GM19240 (cell line): ENCODE data around the gene SEL1L2.
"Not testable (repeated sequence)": the region's sequence is repeated elsewhere in the genome, so short reads cannot be mapped to it uniquely, and the experiment has no call there.

Experiments
- DNase-seq: peaks from one replicate; pipeline ENCODE4 v3.0.0; 2011; ENCODE audit warnings: low spot score; ENCODE audit not compliant: insufficient read length

Gene SEL1L2, protein sequence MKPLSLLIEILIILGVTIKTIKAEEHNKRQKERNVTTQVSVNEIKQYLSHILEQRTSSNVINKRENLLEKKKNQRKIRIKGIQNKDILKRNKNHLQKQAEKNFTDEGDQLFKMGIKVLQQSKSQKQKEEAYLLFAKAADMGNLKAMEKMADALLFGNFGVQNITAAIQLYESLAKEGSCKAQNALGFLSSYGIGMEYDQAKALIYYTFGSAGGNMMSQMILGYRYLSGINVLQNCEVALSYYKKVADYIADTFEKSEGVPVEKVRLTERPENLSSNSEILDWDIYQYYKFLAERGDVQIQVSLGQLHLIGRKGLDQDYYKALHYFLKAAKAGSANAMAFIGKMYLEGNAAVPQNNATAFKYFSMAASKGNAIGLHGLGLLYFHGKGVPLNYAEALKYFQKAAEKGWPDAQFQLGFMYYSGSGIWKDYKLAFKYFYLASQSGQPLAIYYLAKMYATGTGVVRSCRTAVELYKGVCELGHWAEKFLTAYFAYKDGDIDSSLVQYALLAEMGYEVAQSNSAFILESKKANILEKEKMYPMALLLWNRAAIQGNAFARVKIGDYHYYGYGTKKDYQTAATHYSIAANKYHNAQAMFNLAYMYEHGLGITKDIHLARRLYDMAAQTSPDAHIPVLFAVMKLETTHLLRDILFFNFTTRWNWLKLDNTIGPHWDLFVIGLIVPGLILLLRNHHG

DNA sequence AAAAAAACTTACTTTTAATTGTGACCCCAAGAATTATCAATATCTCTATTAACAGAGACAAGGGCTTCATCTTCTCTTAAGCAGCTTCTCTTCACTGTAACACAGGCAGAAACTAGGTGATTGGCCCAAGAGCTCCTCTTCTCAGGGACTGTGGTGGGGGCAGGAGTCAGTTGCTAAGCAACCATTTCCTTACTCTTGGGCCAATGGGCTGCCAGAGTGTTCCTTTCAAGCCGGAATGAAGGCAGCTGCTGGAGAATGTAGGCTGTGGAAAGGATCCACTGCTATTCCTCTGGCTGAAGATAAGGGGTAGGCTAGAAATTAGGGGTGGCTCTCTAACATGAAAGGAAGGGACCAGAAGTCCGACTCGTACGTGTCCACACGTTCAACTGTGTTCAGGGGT is at the start of gene SEL1L2:
Gene SEL1L2, minus strand, starts transcription at position 150 of the 400 bp plus-strand sequence. Its CDS starts 80 bp downstream, at position 70.
- DNase-seq: no peak

DNA sequence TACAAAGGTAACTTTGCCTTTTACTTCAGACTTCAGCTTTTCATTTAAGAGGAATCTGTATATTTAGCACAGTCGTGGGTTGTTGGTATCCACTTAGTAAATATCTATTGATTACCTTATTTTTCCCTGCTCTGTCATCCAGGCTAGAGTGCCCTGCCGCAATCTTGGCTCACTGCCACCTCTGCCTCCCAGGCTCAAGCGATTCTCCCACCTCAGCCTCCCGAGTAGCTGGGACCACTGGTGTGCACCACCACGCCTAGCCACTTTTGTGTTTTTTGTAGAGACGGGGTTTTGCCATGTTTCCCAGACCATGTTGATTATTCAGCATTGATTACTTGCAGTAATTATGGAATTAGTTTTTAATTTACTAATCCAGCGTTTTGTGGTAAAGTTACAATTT is 46.2 kb upstream of the SEL1L2 start:
- no peak for DNase-seq

DNA sequence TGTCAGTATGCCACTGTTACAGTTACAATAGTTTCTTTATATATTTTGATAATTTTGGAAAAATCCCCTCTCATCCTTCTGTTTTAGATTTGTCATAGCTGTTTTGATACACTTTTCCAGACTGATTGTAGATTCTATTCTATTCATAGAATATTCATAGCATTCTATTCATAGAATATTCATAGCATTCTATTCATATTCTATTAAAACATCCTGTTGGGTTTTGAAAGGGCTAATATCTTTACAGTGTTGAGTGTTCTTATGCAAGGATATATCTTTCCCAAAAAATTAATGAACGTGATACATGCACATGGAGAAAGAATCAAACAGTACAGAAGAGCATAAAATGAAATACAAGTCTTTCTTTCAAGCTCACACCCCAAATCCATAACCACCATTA is 42.9 kb upstream of the SEL1L2 start:
- DNase-seq: no peak

DNA sequence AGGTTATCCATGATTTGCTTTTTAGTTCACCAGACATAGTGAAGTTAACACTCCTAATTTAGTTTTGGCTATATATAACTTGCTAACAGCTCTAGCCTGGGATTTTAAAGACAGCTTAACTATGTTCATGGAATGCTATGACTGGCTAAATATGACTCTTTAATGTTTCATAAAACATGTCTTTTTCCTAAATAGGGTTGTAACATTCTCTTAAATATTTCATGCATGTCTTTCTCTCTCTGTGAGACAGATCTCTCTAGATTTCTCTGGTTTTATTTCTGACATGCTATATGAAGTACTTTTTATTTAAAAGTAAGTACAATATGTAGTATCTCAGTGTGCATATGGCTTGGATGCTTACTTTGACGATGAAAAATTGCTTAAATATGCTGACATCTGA is 40.6 kb upstream of the SEL1L2 start:
- DNase-seq: no peak

DNA sequence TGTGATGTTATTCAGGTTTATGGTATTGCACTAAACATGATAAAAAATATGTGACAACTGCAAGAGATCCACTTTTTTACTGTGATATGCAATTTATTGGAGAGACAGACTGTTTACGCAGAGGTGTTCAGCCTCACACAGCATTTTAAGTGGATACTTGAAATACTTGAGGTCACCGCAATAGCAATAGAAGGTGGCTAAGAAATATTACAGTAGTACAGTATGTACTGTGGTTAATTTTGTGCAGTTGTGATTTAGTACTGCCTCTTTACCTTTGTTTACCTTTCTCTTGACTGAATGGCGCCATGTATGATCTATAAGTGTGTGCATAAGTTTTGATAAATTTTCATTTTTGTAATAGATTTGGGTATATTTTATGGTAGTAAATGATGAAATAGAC is 22.3 kb upstream of the SEL1L2 start:
- no peak for DNase-seq

DNA sequence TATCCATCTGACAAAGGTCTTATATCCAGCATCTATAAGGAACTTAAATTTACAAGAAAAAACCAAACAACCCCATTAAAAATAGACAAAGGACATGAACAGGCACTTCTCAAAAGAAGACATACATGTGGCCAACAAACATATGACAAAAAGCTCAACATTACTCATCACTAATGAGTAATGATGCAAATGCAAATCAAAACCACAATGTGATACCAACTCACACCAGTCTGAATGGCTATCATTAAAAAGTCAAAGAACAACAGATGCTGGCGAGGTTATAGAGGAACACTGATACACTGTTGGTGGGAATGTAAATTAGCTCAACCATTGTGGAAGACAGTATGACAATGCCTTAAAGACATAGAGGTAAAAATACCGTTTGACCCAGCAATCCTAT is 18.8 kb upstream of the SEL1L2 start:
- no peak for DNase-seq

DNA sequence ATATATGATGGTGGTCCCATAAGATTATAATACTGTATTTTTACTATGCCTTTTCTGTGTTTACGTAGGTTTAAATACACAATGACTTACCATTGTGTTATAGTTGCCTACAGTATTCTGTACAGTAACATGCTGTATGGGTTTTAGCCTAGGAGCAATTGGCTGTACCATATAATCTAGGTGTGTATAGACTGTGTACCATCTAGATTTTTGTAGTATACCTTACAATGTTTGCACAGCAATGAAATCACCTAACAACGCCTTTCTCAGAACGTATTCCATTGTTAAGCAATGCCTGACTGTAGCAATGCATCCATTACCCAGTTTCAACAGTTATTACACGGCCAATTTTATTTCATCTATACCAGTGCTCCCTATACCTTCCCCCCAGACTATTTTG is 15.6 kb upstream of the SEL1L2 start:
- no peak for DNase-seq

DNA sequence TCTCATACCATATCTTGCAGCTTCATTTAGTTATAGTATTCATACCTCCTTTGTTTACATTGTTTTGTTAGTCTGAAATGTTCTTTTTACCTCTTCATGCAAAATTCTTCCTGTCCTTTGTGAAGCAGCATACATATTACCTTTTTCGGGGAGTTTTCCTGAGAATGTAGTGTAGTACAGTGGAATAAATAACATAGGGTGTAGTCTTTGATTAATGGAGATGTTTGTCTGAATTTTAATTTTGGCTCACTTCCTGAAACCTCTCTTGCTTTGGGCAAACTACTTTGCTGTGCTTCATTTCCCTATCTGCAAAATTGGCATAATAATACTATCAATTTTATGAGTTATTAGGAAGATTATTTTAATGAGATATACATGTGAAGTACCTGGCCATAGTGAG is 10.5 kb upstream of the SEL1L2 start:
- DNase-seq: no peak

DNA sequence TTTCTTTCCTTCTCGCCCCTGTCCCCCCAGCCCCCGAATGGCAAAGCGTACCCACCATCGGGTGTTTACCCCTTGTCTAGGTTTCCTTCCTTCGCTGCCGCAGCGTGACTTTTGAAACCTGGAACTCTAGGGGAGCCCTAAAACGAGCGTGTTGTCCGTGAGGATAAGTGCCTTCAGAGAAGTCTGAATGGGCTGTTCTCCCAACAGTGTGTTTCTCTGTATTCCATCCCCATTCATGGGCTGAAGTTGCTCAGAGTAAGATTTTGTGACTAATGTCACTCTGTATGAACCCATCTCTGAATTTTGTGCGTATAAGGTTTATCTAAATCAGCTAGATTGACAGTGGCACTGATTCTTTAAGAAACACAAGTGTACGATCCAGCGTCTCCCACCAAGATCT is 5.9 kb upstream of the SEL1L2 start:
- no peak for DNase-seq

DNA sequence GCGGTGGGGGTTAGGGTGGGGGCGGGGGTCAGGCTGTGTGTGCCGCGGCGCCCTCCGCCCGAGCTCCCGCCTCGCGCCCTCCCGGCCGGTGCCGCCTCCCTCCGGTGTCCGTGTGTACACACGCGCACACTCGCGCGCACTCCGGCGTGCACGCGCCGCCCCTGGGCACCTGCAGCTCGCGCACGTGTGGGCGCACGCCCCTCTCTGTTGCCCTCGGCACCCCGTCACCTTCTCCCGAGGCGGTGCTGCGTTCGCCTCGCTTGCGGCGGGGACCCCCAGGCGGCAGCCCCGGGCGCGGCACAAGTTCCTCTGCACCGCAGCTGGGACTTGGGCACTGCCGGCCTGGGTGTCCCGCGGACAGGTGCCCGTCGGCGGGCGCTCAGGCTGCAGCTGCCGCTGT is 5.4 kb upstream of the SEL1L2 start:
- no peak for DNase-seq

DNA sequence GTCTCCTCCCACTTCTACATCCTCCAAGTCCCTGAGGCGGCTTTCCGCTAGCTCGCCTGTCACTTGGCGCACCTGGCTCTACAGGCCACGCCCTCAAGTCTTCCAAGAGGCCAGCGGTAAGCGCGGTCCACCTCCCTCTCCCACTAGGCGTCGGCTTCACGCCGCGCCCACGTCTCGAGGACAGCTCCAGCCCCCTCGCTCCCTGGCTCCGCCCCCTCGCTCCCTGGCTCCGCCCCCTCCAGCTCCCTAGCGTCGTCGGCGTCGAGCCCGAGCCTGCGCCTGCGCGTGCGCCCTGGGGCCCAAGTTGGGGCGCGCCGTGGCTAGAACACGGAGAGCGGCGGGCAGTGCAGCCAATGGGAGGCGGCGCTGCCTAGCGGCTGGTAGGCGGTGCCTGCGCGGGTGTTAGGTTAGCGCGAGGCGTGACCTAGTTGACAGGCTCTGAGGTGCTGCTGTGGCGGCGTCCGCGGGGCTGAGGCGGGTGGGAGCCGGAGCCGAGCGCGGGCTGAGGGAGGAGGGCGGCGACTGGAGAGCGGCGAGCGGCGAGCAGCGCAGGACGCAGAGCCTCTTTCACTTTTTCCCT is 4.8 kb upstream of the SEL1L2 start, which contains the start of gene MACROD2:
Gene MACROD2, plus strand, starts transcription at position 431 of the 580 bp plus-strand sequence.
- DNase-seq: no peak

DNA sequence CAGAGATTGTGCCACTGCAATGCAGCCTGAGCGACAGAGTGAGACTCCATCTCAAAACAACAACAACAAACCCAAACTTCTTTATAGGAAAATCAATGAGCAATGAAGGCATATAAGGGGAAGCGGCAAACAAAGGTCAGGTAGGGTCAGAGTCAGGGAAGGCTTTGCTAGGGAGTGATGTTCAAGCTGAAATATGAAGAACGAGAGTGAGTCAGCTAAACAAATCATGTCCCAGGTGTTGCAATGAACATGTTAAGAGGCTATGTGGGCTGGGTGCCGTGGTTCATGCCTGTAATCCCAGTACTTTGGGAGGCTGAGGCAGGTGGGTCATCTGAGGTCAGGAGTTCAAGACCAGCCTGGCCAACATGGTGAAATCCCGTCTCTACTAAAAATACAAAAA is 1.5 kb upstream of the SEL1L2 start:
- not testable (repeated sequence) for DNase-seq

DNA sequence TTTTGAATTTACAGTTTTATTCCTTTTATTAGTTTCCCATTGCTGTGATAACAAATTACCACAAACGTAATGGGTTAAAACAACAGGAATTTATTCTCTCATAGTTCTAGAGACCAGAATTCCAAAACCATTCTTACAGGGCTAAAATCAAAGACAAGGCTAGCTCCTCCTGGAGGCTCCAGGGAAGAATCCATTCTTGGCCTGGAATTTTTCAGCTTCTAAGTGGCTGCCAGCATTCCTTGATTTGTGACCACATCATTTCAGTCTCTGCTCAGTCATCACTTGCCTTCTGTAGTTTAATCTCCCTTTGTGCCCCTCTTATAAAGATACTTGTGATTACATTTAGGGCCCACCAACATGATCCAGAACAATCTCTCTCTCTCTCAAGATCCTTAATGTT is 897 bp upstream of the SEL1L2 start:
- no peak for DNase-seq

DNA sequence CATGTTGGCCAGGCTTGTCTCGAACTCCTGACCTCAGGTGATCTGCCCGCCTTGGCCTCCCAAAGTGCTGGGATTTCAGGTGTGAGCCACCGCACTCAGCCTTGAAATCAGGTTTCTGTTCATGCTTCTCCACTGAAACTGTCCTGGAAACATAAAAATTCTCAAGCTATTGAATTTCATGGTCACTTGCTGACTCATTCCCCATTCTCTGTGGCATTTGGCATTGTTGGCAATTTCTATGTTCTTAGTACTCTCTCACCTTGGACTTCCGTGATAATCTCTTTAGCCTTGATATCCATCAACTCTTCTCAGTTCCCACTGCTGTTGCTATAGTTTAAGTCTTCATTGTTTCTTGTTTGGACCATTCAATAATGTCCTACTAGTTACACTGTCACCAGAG is 6.2 kb downstream of the SEL1L2 start:
- DNase-seq: no peak

DNA sequence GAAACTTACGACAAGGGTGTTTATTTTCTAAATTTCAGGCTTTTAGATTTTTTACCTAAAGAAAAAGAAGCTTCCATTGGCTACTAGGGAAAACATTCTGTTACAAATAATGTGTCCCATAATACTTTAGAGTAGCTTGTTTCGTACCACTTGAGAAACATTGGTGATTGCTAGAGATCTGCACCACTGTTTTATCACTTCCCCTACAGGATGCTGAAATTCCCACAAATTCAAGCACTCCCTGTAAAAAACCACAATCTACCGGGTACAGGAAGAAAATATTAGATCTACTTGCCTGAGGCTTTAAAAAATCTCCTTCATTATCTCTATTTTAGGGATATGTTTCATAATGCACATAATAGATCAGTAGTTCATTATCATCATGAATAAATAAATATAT is 29.9 kb downstream of the SEL1L2 start:
- DNase-seq: no peak

DNA sequence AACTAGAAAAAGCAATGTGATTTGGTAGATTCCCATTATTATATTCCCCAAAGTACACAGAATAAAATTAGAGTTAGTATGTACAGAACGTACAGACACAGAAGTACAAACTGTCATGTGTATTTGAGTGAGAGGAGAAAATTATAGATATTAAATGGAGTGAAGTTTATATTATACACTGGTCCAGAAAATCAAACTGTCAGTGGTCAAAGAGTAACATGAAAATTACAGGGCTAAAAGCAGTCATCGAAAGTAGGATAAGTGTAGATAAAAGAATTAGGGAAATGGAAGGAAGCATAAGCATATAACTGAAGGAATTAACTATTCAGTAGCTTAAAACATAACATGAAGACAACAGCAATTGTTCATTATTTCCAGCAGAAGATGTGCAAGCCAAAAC is 30.3 kb downstream of the SEL1L2 start:
- no peak for DNase-seq

DNA sequence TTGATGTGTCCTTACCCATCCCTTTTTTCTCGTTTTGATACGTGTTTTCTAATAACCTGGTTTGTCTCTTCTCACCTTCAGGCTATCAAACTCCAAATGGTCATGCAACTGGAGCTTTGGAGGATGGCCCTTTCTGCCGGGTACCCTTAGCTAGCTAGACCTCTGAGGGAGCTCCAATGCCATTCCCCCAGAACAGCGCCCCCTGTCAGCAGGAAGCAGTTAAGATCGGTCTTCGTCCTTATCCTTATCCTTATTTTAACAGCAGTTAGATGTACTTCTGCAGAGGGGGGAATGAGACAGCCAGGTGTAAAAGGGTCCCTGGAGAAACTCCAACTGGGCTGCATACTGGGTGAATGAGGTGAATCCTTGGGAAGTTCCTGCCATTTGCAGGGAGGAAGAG is 37.2 kb downstream of the SEL1L2 start:
- DNase-seq: no peak

DNA sequence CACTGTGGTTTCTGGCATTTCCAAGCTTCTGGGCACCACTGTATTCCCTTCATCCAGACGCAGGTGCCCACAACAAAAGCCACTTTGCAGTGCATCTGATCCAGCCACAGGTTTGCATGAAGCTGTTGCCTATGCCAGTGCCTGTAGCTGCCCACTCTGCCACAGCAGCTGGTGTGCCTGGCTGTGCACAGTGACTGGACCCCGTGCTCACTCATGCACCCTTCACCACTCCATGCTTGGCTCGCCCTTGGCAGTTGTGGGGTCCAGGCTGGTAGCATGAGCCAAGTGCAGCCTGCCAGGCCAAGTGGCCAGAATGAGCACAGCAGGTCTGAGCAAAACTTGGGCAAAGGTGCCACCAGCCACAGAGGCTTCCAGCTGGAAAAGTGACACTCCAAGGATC is 42.7 kb downstream of the SEL1L2 start:
- no peak for DNase-seq

DNA sequence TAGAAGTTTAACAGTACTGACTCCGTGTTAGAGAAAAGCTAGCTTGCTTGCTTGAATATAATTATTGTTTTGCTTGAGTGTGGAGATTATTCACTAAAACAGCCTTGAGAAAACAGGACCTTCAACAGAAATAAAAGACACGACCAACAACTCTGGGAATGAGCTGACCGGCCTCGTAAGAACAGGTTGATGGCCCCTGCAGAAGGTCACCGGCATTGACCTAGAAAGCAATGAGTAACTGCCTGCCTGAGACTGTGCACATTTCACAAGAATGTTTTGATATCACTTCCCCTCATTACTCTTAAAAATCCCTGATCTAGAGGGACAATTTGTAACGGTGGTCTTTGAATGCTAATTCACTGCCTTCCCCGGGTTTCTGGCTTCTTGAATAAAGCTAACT is 49.4 kb downstream of the SEL1L2 start:
- no peak for DNase-seq

DNA sequence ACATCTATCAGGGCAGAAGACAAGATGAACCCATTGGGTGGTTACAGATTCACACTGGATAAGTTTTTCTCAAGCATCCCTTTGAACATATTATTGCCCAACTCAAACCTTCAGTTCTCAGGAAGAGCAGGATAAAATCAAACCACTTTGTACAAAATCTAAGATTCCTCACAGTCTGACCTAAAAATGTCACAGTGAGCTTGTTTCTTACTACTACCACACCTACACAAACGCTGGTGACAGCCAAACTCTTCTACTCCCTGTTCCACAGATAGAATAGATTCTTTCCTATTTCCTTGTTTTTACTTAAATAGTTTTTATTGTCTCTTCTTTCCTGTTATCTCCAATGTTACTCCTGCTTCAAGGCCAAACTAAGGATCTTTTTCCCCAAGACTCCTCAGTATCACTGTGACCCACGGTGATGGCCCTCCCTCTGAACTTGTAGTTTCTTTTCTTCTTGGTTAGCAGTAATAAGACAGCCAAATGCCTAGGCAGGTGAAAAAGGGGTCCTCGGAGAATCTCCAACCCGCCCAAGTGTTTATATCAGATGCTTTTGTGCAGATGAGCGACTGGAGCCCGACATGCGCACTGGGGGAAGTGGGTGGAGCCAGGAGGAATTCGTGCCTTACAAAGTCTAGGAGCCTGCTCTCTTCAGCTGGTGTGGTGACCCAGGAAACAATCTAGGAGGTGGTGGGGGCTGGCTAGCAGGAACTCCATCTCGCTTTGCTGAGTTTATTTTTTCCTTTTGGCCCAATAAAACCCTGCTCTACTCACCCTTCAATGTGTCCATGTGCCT is 53.4 kb downstream of the SEL1L2 start:
- DNase-seq: no peak

DNA sequence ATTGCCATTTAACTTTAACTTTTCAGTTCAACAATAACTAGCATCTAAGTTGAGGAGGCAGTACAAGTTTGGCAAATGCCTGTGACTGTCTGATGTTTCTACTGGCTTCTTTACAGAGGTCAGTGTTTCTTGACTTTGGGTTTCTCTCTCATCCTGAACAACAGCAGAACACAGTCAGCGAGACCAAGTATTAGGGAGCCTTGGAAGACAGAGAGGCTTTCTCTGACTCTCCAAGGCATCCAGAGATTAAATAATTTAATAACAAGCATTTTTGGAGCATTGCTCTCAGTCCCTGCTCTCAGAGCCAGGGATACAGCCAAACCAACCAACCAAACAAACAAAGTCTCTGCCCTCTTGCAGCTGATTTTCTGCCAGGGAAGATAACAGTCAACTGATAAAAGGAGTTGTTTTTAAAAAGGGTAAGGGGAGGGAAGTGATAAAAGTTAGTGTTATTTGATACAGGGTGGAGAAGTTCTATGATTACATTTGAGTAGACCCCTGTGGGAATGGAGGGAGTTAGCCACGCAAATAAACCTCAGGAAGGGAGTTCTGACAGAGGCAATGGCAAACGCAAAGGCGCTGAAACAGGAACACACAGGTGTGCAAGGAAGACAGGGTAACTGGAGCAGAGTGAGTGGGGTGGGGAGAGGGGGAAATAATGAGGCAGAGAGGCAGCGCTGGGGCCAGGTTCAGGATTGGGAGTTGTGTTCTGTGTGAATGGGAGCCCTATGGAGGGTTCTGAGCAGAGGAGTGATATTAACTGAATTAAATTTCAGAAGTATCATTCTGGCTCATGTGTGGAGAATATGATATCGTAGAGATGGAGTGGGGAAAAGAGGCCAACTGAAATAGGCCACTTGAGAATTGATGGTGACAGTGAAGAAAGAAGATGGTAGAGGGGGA is 55.2 kb downstream of the SEL1L2 start:
- DNase-seq: no peak
